Testis (tissue), 2 donors: ENCODE measurements around the gene NR6A1.

ENCODE experiments used
- CTCF ChIP-seq, 3 experiments: fragments of 450-650 bp in 2 of 3; fragments of 200-600 bp in 1 of 3; sonication (generic) in 1 of 3; IDR thresholded peaks; one replicate each; pipeline ENCODE4 v1.5.1; 2016 to 2019; ENCODE audit warnings: antibody characterized with exemption in 3 of 3, mild to moderate bottlenecking in 2 of 3, moderate library complexity in 1 of 3
- POLR2A ChIP-seq: fragments of 450-650 bp; IDR thresholded peaks from one replicate; pipeline ENCODE4 v1.6.1; 2017; ENCODE audit warnings: antibody characterized with exemption, mild to moderate bottlenecking, moderate library complexity

- TF ChIP-seq CTCF (IDR thresholded peaks at IDR 0.05) (no peak), POLR2A (no peak)
Measured at GRCh38 chr9:124686918-124687317, 84.2 kb downstream of the NR6A1 start.
